SH-SY5Y (cell line): ENCODE data around the gene INKA1.

Experiments
- GATA2 ChIP-seq: IDR thresholded peaks from 2 replicates; pipeline ENCODE4 v1.6.1; 2011; ENCODE audit warnings: mild to moderate bottlenecking, low read depth, low read length
- GATA3 ChIP-seq: IDR thresholded peaks from 2 replicates; pipeline ENCODE4 v1.6.1; 2011; ENCODE audit warnings: low read depth, mild to moderate bottlenecking, low read length, moderate library complexity

The INKA1 gene

GRCh38 chr3:49802719-49803464 lies at the start of gene INKA1:
TSS of gene INKA1 (plus strand) at chr3:49803261. CDS start at chr3:49803393, 132 bp downstream.
- TF ChIP-seq GATA2 (no peak), GATA3 (no peak)

- TF ChIP-seq GATA3 (no peak), GATA2 (no peak)
These were observed 48.5 kb upstream of the INKA1 start for GRCh38 chr3:49754536-49754935.

- no peak for TF ChIP-seq GATA3
These were observed 47.0 kb upstream of the INKA1 start for GRCh38 chr3:49756036-49756435.

GRCh38 chr3:49757197-49757596 lies 45.9 kb upstream of the INKA1 start:
- no peak for TF ChIP-seq GATA3
- no peak for TF ChIP-seq GATA2

GRCh38 chr3:49759226-49759625 lies 43.8 kb upstream of the INKA1 start:
- no peak for TF ChIP-seq GATA3

- no peak for TF ChIP-seq GATA2
- no peak for TF ChIP-seq GATA3
These were observed 41.4 kb upstream of the INKA1 start for GRCh38 chr3:49761661-49762060.

GRCh38 chr3:49763981-49764380 lies 39.1 kb upstream of the INKA1 start:
- TF ChIP-seq GATA2 (no peak), GATA3 (no peak)

- no peak for TF ChIP-seq GATA3
- TF ChIP-seq GATA2 = no peak
These were observed 33.7 kb upstream of the INKA1 start for GRCh38 chr3:49769286-49769915.

- TF ChIP-seq GATA3 (no peak), GATA2 (no peak)
These were observed 33.1 kb upstream of the INKA1 start for GRCh38 chr3:49769926-49770325.

- TF ChIP-seq GATA3 (no peak), GATA2 (no peak)
These were observed 31.6 kb upstream of the INKA1 start for GRCh38 chr3:49771340-49771938.

- no peak for TF ChIP-seq GATA2
- no peak for TF ChIP-seq GATA3
These were observed 30.4 kb upstream of the INKA1 start for GRCh38 chr3:49772703-49773102.

GRCh38 chr3:49775538-49775937 lies 27.5 kb upstream of the INKA1 start:
- no peak for TF ChIP-seq GATA2
- no peak for TF ChIP-seq GATA3

GRCh38 chr3:49779358-49780079 lies 23.5 kb upstream of the INKA1 start:
- TF ChIP-seq GATA2 = no peak
- TF ChIP-seq GATA3 = no peak

GRCh38 chr3:49780080-49780974 lies 22.7 kb upstream of the INKA1 start:
- TF ChIP-seq GATA2 = no peak
- no peak for TF ChIP-seq GATA3
